B cell (primary cell): ENCODE data around the gene NRP1. TPM values are rescaled to one million over a fixed set of nuclear protein-coding genes. Genes with fewer than 3 reads are reported as not detected.

Experiments
- ATAC-seq: fragments of 200-7000 bp; cut with Tn5 transposase; one replicate; pipeline ENCODE4 v1.10.0; 2021; ENCODE audit warnings: low read depth, mild to moderate bottlenecking, moderate number of reproducible peaks, moderate library complexity
- CTCF ChIA-PET: fragments of 350-600 bp; sonication (Branson Sonifier 250); formaldehyde crosslinking; loops from one replicate; lab custom pipeline; 2021; ENCODE audit warnings: antibody characterized with exemption, inconsistent platforms; lab: Charles Lee
- POLR2A ChIA-PET: fragments of 350-600 bp; sonication (Branson Sonifier 250); formaldehyde crosslinking; loops from one replicate; lab custom pipeline; 2021; ENCODE audit warnings: antibody characterized with exemption; lab: Charles Lee
- DNase-seq: peaks from one replicate; pipeline ENCODE4 v3.0.0; 2013
- H2AFZ ChIP-seq: 2 replicates; pipeline ENCODE4 v1.6.1; 2012; ENCODE audit warnings: mild to moderate bottlenecking, low read depth, low read length; ENCODE audit not compliant: insufficient read depth, poor library complexity, severe bottlenecking
- H3K27ac ChIP-seq, 2 donors: 1 replicate in 1 of 2; 2 replicates in 1 of 2; pipeline ENCODE4 v1.5.1; 2012 to 2013; ENCODE audit warnings: low read length in 2 of 2, mild to moderate bottlenecking in 2 of 2, moderate library complexity in 1 of 2
- H3K27me3 ChIP-seq, 4 experiments: fragments of 200-600 bp in 1 of 4; sonication (generic) in 1 of 4; replicated peaks in 1 of 4; 1 replicate in 2 of 4; 2 replicates in 2 of 4; pipeline versions ENCODE4 v1.6.1 to v1.7.0; 2013 to 2016; ENCODE audit warnings: low read length in 3 of 4, mild to moderate bottlenecking in 2 of 4, mixed read lengths in 1 of 4, moderate library complexity in 1 of 4; ENCODE audit not compliant: insufficient read depth in 4 of 4, control insufficient read depth in 3 of 4; ENCODE audit errors: control extremely low read depth in 1 of 4
- H3K36me3 ChIP-seq, 2 experiments: replicated peaks in 1 of 2; 1 replicate in 1 of 2; 2 replicates in 1 of 2; pipeline versions ENCODE4 v1.6.1 to v1.7.1; 2013; ENCODE audit warnings: low read length in 1 of 2; ENCODE audit not compliant: insufficient read depth in 2 of 2, control insufficient read depth in 1 of 2; ENCODE audit errors: control extremely low read depth in 1 of 2, extremely low read depth in 1 of 2
- H3K4me1 ChIP-seq, 2 donors: fragments of 200-600 bp in 1 of 2; sonication (generic) in 1 of 2; 1 replicate in 1 of 2; 2 replicates in 1 of 2; pipeline versions ENCODE4 v1.5.1 to v1.6.1; 2013 to 2017; ENCODE audit warnings: low read length in 2 of 2; ENCODE audit not compliant: control insufficient read depth in 2 of 2, insufficient read depth in 2 of 2
- H3K4me2 ChIP-seq: replicated peaks from 2 replicates; pipeline ENCODE3; 2012; ENCODE audit warnings: mild to moderate bottlenecking, low read depth, low read length; ENCODE audit not compliant: poor library complexity, severe bottlenecking
- H3K4me3 ChIP-seq, 5 experiments: fragments of 200-600 bp in 1 of 5; sonication (generic) in 1 of 5; 1 replicate in 3 of 5; 2 replicates in 2 of 5; pipeline versions ENCODE4 v1.5.1 to v1.7.0; 2011 to 2016; ENCODE audit warnings: low read length in 4 of 5, mild to moderate bottlenecking in 4 of 5, low read depth in 2 of 5, control low read depth in 1 of 5, moderate library complexity in 1 of 5; ENCODE audit not compliant: insufficient read depth in 1 of 5; ENCODE audit errors: control extremely low read depth in 1 of 5, extremely low read depth in 1 of 5
- H3K79me2 ChIP-seq: fragments of 200-600 bp; sonication (generic); one replicate; pipeline ENCODE4 v1.6.0; 2016; ENCODE audit warnings: low read length; ENCODE audit not compliant: control insufficient read depth, insufficient read depth
- H3K9ac ChIP-seq: fragments of 200-600 bp; sonication (generic); 2 replicates; pipeline ENCODE4 v1.6.1; 2017; ENCODE audit warnings: mild to moderate bottlenecking, low read length, moderate library complexity
- H3K9me3 ChIP-seq, 3 donors: one replicate each; pipeline versions ENCODE4 v1.6.1 to v1.7.1; 2013; ENCODE audit warnings: low read length in 2 of 3; ENCODE audit not compliant: control insufficient read depth in 2 of 3, insufficient read depth in 1 of 3; ENCODE audit errors: control extremely low read depth in 1 of 3
- H4K20me1 ChIP-seq: 2 replicates; pipeline ENCODE4 v1.6.0; 2012; ENCODE audit warnings: mild to moderate bottlenecking, low read length; ENCODE audit not compliant: insufficient read depth, control insufficient read depth, poor library complexity, severe bottlenecking
- H3K27ac Mint-ChIP-seq: one replicate; pipeline ENCODE4 v1.8.0; 2021; ENCODE audit warnings: mixed read lengths
- H3K27me3 Mint-ChIP-seq: one replicate; pipeline ENCODE4 v1.8.0; 2021; ENCODE audit warnings: mixed read lengths
- H3K4me1 Mint-ChIP-seq: one replicate; pipeline ENCODE4 v1.8.0; 2021; ENCODE audit warnings: mixed read lengths
- H3K4me3 Mint-ChIP-seq: one replicate; pipeline ENCODE4 v1.8.0; 2021; ENCODE audit warnings: mixed read lengths
- H3K9me3 Mint-ChIP-seq: one replicate; pipeline ENCODE4 v1.8.0; 2022; ENCODE audit warnings: mixed read lengths; ENCODE audit not compliant: insufficient read depth
- CTCF ChIP-seq: fragments of 200-600 bp; IDR thresholded peaks from one replicate; pipeline ENCODE4 v1.8.0; 2022; ENCODE audit warnings: antibody characterized with exemption, mild to moderate bottlenecking
- EZH2 ChIP-seq: IDR thresholded peaks from 2 replicates; pipeline ENCODE4 v1.6.1; 2012; ENCODE audit warnings: borderline replicate concordance, low read depth, mild to moderate bottlenecking, moderate library complexity, low read length; ENCODE audit not compliant: insufficient read depth, poor library complexity, severe bottlenecking
- WGBS: methylation state at CpG from one replicate; pipeline ENCODE4 v1.1.5; 2013; ENCODE audit warnings: missing lambda C conversion rate; ENCODE audit not compliant: insufficient coverage; 5-methylcytosine and 5-hydroxymethylcytosine counted together
- intact Hi-C: fragments of 100-400 bp; cut with micrococcal nuclease; formaldehyde crosslinking; loops from one replicate; pipeline ENCODE4 v1.10.0; 2022
- polyA plus RNA-seq: library from polyadenylated mRNA; depleted of rRNA; stranded (reverse); fragments of >200 nt; gene quantifications from 2 replicates; pipeline ENCODE4 v1.2.3, GENCODE V29; 2012
- total RNA-seq, 2 donors: library from RNA; stranded (reverse); fragments of 120-200 nt in 1 of 2; gene quantifications; 1 replicate in 1 of 2; 2 replicates in 1 of 2; pipeline versions ENCODE4 v1.2.3 to v1.2.4, GENCODE V29; 2013 to 2022

NRP1 gene
- total and polyA plus RNA-seq, 2 donors (not counting 1 experiment from before 2014, with no cell fraction given): 0.34 TPM; not detected in 1

GRCh38 chr10:33196710-33197491 is 137.6 kb downstream of the NRP1 start:
- peaks cover 29% of the 10 kb centered on the region for H3K27me3 Mint-ChIP-seq
- no peak overlapping the region for H3K4me2 ChIP-seq
- ATAC-seq (no peak), DNase-seq (no peak)
- intact Hi-C loops: no loop called here
- no peak overlapping the region for H2AFZ ChIP-seq
- peaks cover 3% of the 10 kb centered on the region for H3K4me1 Mint-ChIP-seq
- no peak overlapping the region for H3K4me3 Mint-ChIP-seq
- H3K36me3 ChIP-seq: no peaks in the 10 kb centered on the region
- no peaks in the 10 kb centered on the region for H3K4me1 ChIP-seq
- whole genome bisulfite sequencing: 30% methylated on average over 4 of the region's 16 CpGs
- ChIA-PET CTCF (no interaction called here), POLR2A (no interaction called here)
- no peaks in the 10 kb centered on the region for H3K9me3 ChIP-seq
- no peak overlapping the region for H3K27ac ChIP-seq
- H3K79me2 ChIP-seq: no peaks in the 10 kb centered on the region
- H3K4me3 ChIP-seq: no peak overlapping the region
- H3K27ac Mint-ChIP-seq: no peak overlapping the region
- no peaks in the 10 kb centered on the region for H4K20me1 ChIP-seq
- TF ChIP-seq EZH2 (no peak), CTCF (no peak)
- H3K27me3 ChIP-seq: peaks cover 0 to 7% (median 0%) of the 10 kb centered on the region in 4 experiments
- no peak overlapping the region for H3K9ac ChIP-seq
- no peaks in the 10 kb centered on the region for H3K9me3 Mint-ChIP-seq

- H3K9me3 Mint-ChIP-seq: no peaks in the 10 kb centered on the region
- Histone ChIP-seq H3K36me3 (no peaks in the 10 kb centered on the region), H3K4me3 (no peak overlapping the region), H3K27ac (no peak overlapping the region), H4K20me1 (no peaks in the 10 kb centered on the region), H3K79me2 (no peaks in the 10 kb centered on the region), H3K27me3 (peaks cover 0 to 7% (median 0%) of the 10 kb centered on the region in 4 experiments), H3K9me3 (no peaks in the 10 kb centered on the region), H2AFZ (no peak overlapping the region), H3K4me2 (no peak overlapping the region), H3K4me1 (no peaks in the 10 kb centered on the region), H3K9ac (no peak overlapping the region)
- DNase-seq (no peak), ATAC-seq (no peak)
- no peak overlapping the region for H3K27ac Mint-ChIP-seq
- 90% methylated on average over 3 of the region's 3 CpGs for WGBS
- intact Hi-C loops: no loop called here
- no peak overlapping the region for H3K4me3 Mint-ChIP-seq
- POLR2A ChIA-PET: no interaction called here
- peaks cover 3% of the 10 kb centered on the region for H3K4me1 Mint-ChIP-seq
- CTCF ChIA-PET: no interaction called here
- TF ChIP-seq EZH2: no peak
- TF ChIP-seq CTCF: no peak
- H3K27me3 Mint-ChIP-seq: peaks cover 30% of the 10 kb centered on the region
Observed at GRCh38 chr10:33196377-33196706, 138.1 kb downstream of the NRP1 start.
